NB4 (cell line): ENCODE data around the gene CCRL2.

ENCODE experiments used
- MYC ChIP-seq: IDR thresholded peaks from 2 replicates; pipeline ENCODE4 v1.6.1; 2011; ENCODE audit warnings: low read depth, low read length
- POLR2A ChIP-seq: IDR thresholded peaks from 2 replicates; pipeline ENCODE4 v1.6.1; 2011; ENCODE audit warnings: mild to moderate bottlenecking; ENCODE audit not compliant: insufficient read length; ENCODE audit errors: extremely low read depth
- TF ChIP-seq, protein P1 (sequence below): IDR thresholded peaks from one replicate; pipeline ENCODE4 v1.5.1; 2012; ENCODE audit warnings: low read depth, low read length
- TF ChIP-seq, protein P2 (sequence below): IDR thresholded peaks from 2 replicates; pipeline ENCODE4 v1.6.1; 2011; ENCODE audit warnings: low read depth, low read length

DNA sequence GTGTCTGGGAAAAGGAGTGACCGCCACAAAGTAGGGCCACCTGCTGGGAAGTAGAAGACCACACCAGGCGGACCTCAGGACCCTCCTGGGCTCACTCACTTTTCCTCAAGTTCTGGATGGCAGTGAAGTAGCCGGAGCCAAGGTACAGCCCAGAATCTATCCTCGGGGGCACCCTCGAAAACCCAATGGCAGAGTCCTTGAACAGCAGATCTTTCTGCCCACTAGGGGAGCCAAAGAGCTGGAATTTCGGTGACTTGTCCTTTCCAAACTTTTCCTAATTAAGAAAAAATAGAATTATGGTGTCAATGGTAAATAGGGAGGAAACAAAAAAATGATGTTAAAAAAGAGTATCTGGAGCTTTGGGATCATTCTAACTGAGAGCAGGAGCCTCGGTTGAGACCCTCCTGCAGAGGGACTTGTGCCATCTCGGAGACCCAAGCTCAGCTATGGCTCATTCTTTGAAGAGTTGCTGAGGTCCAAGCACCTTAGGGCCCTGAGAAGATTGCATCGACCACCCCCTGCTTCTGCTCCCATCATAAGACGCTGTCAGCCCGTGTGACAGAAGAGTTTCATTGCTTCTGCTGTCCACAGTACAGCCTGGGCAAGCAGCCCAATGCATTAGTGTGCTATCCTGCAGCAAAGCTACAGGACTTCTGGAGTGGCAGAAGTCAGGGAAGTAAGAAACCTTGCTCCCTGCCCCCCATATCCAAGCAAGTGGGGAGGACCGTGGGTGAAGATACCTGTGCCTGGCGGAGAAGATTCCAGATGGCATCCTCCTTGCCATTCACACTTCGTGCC, 42.9 kb downstream of the CCRL2 start:
- TF ChIP-seq, protein P1, sequence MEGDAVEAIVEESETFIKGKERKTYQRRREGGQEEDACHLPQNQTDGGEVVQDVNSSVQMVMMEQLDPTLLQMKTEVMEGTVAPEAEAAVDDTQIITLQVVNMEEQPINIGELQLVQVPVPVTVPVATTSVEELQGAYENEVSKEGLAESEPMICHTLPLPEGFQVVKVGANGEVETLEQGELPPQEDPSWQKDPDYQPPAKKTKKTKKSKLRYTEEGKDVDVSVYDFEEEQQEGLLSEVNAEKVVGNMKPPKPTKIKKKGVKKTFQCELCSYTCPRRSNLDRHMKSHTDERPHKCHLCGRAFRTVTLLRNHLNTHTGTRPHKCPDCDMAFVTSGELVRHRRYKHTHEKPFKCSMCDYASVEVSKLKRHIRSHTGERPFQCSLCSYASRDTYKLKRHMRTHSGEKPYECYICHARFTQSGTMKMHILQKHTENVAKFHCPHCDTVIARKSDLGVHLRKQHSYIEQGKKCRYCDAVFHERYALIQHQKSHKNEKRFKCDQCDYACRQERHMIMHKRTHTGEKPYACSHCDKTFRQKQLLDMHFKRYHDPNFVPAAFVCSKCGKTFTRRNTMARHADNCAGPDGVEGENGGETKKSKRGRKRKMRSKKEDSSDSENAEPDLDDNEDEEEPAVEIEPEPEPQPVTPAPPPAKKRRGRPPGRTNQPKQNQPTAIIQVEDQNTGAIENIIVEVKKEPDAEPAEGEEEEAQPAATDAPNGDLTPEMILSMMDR, result peak; percentile 60
- TF ChIP-seq POLR2A, result no peak
- TF ChIP-seq, protein P2, sequence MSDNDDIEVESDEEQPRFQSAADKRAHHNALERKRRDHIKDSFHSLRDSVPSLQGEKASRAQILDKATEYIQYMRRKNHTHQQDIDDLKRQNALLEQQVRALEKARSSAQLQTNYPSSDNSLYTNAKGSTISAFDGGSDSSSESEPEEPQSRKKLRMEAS, result no peak
- TF ChIP-seq MYC, result no peak
